Breast epithelium (tissue), 4 donors: ENCODE results near the gene FRS2. TPM values are rescaled to one million over a fixed set of nuclear protein-coding genes. Genes with fewer than 3 reads are reported as not detected.

Experiments used
- DNase-seq, 2 donors: peaks; one replicate each; pipeline ENCODE4 v3.0.0-alpha.2; 2019; ENCODE audit warnings: low spot score in 2 of 2
- H3K27ac ChIP-seq, 2 donors: fragments of 200-600 bp; sonication (generic) in 1 of 2; one replicate each; pipeline ENCODE4 v1.5.1; 2016 to 2019; ENCODE audit warnings: mild to moderate bottlenecking in 1 of 2
- H3K27me3 ChIP-seq, 2 donors: fragments of 200-600 bp; sonication (generic) in 1 of 2; one replicate each; pipeline versions ENCODE4 v1.5.1 to v1.6.0; 2017 to 2019; ENCODE audit warnings: control low read depth in 1 of 2, mild to moderate bottlenecking in 1 of 2
- H3K36me3 ChIP-seq: fragments of 200-600 bp; one replicate; pipeline ENCODE4 v1.5.1; 2019
- H3K4me1 ChIP-seq, 2 donors: fragments of 200-600 bp; sonication (generic); one replicate each; pipeline ENCODE4 v1.5.1; 2016 to 2019; ENCODE audit warnings: control low read depth in 1 of 2
- H3K4me3 ChIP-seq, 3 donors: fragments of 200-600 bp; sonication (generic); 1 replicate in 2 of 3; 2 replicates in 1 of 3; pipeline ENCODE4 v1.5.1; 2016 to 2019; ENCODE audit warnings: mild to moderate bottlenecking in 3 of 3, moderate library complexity in 2 of 3
- H3K9me3 ChIP-seq, 2 donors: fragments of 200-600 bp; sonication (generic) in 1 of 2; one replicate each; pipeline ENCODE4 v1.5.1; 2016 to 2019; ENCODE audit warnings: control low read depth in 1 of 2
- POLR2A ChIP-seq: fragments of 450-650 bp; IDR thresholded peaks from one replicate; pipeline ENCODE4 v1.6.1; 2016; ENCODE audit warnings: antibody characterized with exemption, mild to moderate bottlenecking, moderate library complexity
- POLR2AphosphoS5 ChIP-seq, 3 donors: sonication (generic); formaldehyde crosslinking; IDR thresholded peaks; one replicate each; pipeline ENCODE4 v1.6.1; 2017; ENCODE audit warnings: antibody characterized with exemption in 3 of 3
- intact Hi-C: fragments of 100-400 bp; cut with DNase I; formaldehyde crosslinking; loops from one replicate; pipeline ENCODE4 v1.15.1; 2023; ENCODE audit warnings: low total_unique reads
- total RNA-seq, 3 donors: library from RNA; depleted of rRNA; stranded (reverse); fragments of >200 nt; gene quantifications; one replicate each; pipeline ENCODE4 v1.1.0, GENCODE V29; 2016
- TF ChIP-seq, protein P1 (sequence below), 3 donors: fragments of 450-650 bp; IDR thresholded peaks; one replicate each; pipeline ENCODE4 v1.5.1; 2016 to 2017; ENCODE audit warnings: antibody characterized with exemption in 3 of 3, mild to moderate bottlenecking in 3 of 3, moderate library complexity in 3 of 3

FRS2 gene
- total RNA-seq, 3 donors from 2014 or later: 54.9 to 125 (median 72.4) TPM

DNA sequence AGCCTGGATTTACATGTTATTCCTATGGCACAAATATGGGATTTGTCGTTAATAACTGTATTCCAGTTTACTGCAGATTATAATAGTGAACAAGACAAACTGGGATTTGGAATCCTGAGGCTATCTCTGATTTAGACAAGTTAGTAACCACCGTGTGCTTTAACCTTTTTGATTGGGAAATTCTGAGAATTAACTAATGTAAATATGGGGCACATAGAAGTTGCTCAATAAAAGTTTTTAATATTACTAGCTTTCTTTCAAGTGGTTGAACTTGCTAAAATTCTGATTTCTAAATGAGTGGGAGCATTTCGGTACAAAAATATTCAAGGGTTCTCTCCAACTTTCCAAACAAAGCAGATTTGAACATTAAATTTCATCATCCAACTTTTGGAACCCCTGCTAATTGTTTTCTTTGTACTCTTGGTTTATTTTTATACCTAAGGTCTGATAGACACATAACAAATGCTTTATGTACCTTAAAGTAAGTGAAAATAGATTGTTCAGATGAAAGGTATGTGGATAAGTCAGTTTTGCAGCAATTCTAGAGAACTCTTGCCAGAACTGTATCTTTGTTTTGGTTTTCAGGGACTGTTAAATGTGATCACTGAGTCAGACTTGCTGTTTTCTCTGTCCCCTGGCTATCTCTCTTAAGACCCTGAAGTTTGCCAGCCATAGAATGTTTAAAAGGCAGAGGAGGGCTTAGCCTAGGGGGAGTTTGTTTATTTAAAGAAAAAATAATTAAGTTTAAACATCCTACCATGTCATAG is 57.5 kb downstream of the FRS2 start:
- Histone ChIP-seq H3K9me3 (peaks cover 0 to 4% of the 10 kb centered on the region in 2 donors), H3K4me3 (peak overlapping the region in 1 of 3 donors; percentile 2), H3K36me3 (no peaks in the 10 kb centered on the region), H3K4me1 (peaks cover 0 to 14% of the 10 kb centered on the region in 2 donors), H3K27me3 (no peaks in the 10 kb centered on the region), H3K27ac (peak overlapping the region; percentile 69 to 76)
- intact Hi-C loops: no loop called here
- TF ChIP-seq, protein P1, sequence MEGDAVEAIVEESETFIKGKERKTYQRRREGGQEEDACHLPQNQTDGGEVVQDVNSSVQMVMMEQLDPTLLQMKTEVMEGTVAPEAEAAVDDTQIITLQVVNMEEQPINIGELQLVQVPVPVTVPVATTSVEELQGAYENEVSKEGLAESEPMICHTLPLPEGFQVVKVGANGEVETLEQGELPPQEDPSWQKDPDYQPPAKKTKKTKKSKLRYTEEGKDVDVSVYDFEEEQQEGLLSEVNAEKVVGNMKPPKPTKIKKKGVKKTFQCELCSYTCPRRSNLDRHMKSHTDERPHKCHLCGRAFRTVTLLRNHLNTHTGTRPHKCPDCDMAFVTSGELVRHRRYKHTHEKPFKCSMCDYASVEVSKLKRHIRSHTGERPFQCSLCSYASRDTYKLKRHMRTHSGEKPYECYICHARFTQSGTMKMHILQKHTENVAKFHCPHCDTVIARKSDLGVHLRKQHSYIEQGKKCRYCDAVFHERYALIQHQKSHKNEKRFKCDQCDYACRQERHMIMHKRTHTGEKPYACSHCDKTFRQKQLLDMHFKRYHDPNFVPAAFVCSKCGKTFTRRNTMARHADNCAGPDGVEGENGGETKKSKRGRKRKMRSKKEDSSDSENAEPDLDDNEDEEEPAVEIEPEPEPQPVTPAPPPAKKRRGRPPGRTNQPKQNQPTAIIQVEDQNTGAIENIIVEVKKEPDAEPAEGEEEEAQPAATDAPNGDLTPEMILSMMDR (IDR thresholded peaks at IDR 0.05): no peak
- TF ChIP-seq POLR2A: no peak
- TF ChIP-seq POLR2AphosphoS5 (IDR thresholded peaks at IDR 0.05): no peak
- DNase-seq: no peak

- no peaks in the 10 kb centered on the region for H3K9me3 ChIP-seq
- H3K4me1 ChIP-seq: peaks cover 0 to 14% of the 10 kb centered on the region in 2 donors
- H3K36me3 ChIP-seq: no peaks in the 10 kb centered on the region
- DNase-seq: no peak
- no peak overlapping the region for H3K4me3 ChIP-seq
- TF ChIP-seq POLR2A: no peak
- TF ChIP-seq, protein P1 (IDR thresholded peaks at IDR 0.05): no peak
- TF ChIP-seq POLR2AphosphoS5 (IDR thresholded peaks at IDR 0.05): no peak
- H3K27me3 ChIP-seq: no peaks in the 10 kb centered on the region
- intact Hi-C loops: no loop called here
- peak overlapping the region; percentile 69 to 76 for H3K27ac ChIP-seq
Observed at GRCh38 chr12:69529021-69529420, 58.8 kb downstream of the FRS2 start.

DNA sequence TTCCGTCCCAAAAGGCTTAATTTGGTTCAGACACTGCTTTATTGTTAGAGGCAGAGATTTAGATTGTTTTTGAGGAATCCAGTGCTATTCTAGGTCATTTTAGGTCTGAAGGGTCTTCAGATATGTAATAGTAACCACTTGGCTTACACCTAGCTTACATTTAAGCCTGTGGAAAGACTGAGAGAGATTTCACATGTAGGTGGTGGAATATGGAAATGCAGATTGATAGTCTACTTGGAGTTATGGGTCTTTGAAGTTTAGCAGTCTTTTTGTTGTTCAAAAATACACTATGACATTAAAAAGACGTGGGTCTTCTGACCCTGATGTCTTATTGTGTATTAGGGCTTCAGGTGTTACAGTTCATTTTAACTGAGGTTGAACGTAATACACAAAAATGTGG is 63.7 kb downstream of the FRS2 start:
- peaks cover 0 to under 1% of the 10 kb centered on the region in 2 donors for H3K4me1 ChIP-seq
- H3K27ac ChIP-seq: peak overlapping the region; percentile 80 to 83
- TF ChIP-seq POLR2AphosphoS5 (IDR thresholded peaks at IDR 0.05): no peak
- no peaks in the 10 kb centered on the region for H3K36me3 ChIP-seq
- H3K4me3 ChIP-seq: no peak overlapping the region
- H3K9me3 ChIP-seq: no peaks in the 10 kb centered on the region
- H3K27me3 ChIP-seq: no peaks in the 10 kb centered on the region
- intact Hi-C loops: no loop called here
- no peak for DNase-seq

GRCh38 chr12:69534389-69534822 is 64.2 kb downstream of the FRS2 start:
- intact Hi-C loops: no loop called here
- H3K4me3 ChIP-seq: peak overlapping the region in 1 of 3 donors; percentile 19
- no peaks in the 10 kb centered on the region for H3K36me3 ChIP-seq
- no peaks in the 10 kb centered on the region for H3K9me3 ChIP-seq
- H3K27ac ChIP-seq: peak overlapping the region; percentile 80 to 83
- H3K4me1 ChIP-seq: no peaks in the 10 kb centered on the region
- TF ChIP-seq POLR2AphosphoS5 (IDR thresholded peaks at IDR 0.05): peak in 2 of 3 donors; percentile 19 to 68
- TF ChIP-seq, protein P1 (IDR thresholded peaks at IDR 0.05): no peak
- H3K27me3 ChIP-seq: no peaks in the 10 kb centered on the region
- peak in 1 of 2 donors; percentile 66 for DNase-seq

GRCh38 chr12:69540987-69541386 is 70.8 kb downstream of the FRS2 start:
- H3K27me3 ChIP-seq: no peaks in the 10 kb centered on the region
- intact Hi-C loops: no loop called here
- TF ChIP-seq, protein P1 (IDR thresholded peaks at IDR 0.05): no peak
- TF ChIP-seq POLR2AphosphoS5 (IDR thresholded peaks at IDR 0.05) (no peak), POLR2A (no peak)
- no peaks in the 10 kb centered on the region for H3K4me1 ChIP-seq
- DNase-seq: no peak
- H3K9me3 ChIP-seq: peaks cover 0 to 10% of the 10 kb centered on the region in 2 donors
- H3K4me3 ChIP-seq: no peak overlapping the region
- no peaks in the 10 kb centered on the region for H3K36me3 ChIP-seq
- H3K27ac ChIP-seq: no peak overlapping the region
